Measurements from ENCODE around the gene GPX5.

- TF ChIP-seq CTCF (conservative IDR thresholded peaks at IDR 0.05; ENCODE audit: low read depth in 2 of 2) (no peak), POLR2AphosphoS5 (IDR thresholded peaks at IDR 0.05; ENCODE audit: low read depth) (no peak)
These were observed 32.9 kb downstream of the GPX5 start for GRCh38 chr6:28558629-28559028.

Measured in GM23338 (cell line).